Central memory CD8-positive, alpha-beta T cell (primary cell): Measurements from ENCODE around the gene S100A3.
"Not testable (repeated sequence)": the region's sequence is repeated elsewhere in the genome, so short reads cannot be mapped to it uniquely, and the experiment has no call there.

ENCODE experiments used
- ATAC-seq: fragments of 150-1000 bp; cut with Tn5 transposase; replicated peaks from 2 replicates; pipeline ENCODE4 v1.10.0; 2022; ENCODE audit warnings: mild to moderate bottlenecking, moderate FRiP score, moderate number of reproducible peaks; ENCODE audit not compliant: poor library complexity, severe bottlenecking; ENCODE audit errors: extremely low read depth
- DNase-seq, 2 donors: peaks; one replicate each; pipeline ENCODE4 v3.0.0; 2021; ENCODE audit warnings: low spot score in 2 of 2
- H3K27ac Mint-ChIP-seq: one replicate; pipeline ENCODE4 v1.8.0; 2022; ENCODE audit warnings: low read depth, mild to moderate bottlenecking, moderate library complexity, mixed read lengths
- H3K27me3 Mint-ChIP-seq: one replicate; pipeline ENCODE4 v1.8.0; 2022; ENCODE audit warnings: mixed read lengths
- H3K36me3 Mint-ChIP-seq: one replicate; pipeline ENCODE4 v1.8.0; 2022; ENCODE audit warnings: mild to moderate bottlenecking, moderate library complexity, mixed read lengths; ENCODE audit not compliant: insufficient read depth
- H3K4me1 Mint-ChIP-seq: one replicate; pipeline ENCODE4 v1.8.0; 2022; ENCODE audit warnings: mixed read lengths
- H3K4me3 Mint-ChIP-seq: one replicate; pipeline ENCODE4 v1.8.0; 2022; ENCODE audit warnings: mild to moderate bottlenecking, moderate library complexity, mixed read lengths
- H3K9me3 Mint-ChIP-seq: one replicate; pipeline ENCODE4 v1.8.0; 2022; ENCODE audit warnings: mixed read lengths

The S100A3 gene

GRCh38 chr1:153520818-153521476, 28.1 kb downstream of the S100A3 start:
- ATAC-seq (no peak), DNase-seq (no peak)
- Mint-ChIP-seq H3K36me3 (no peaks in the 10 kb centered on the region), H3K27me3 (no peaks in the 10 kb centered on the region), H3K4me1 (peaks cover 12% of the 10 kb centered on the region), H3K9me3 (no peaks in the 10 kb centered on the region), H3K4me3 (no peak overlapping the region), H3K27ac (no peak overlapping the region)

GRCh38 chr1:153520137-153520691, 28.8 kb downstream of the S100A3 start:
- not testable (repeated sequence) for H3K27me3 Mint-ChIP-seq, H3K27ac Mint-ChIP-seq, ATAC-seq, H3K4me3 Mint-ChIP-seq, H3K9me3 Mint-ChIP-seq, H3K36me3 Mint-ChIP-seq, DNase-seq
- peaks cover 12% of the 10 kb centered on the region for H3K4me1 Mint-ChIP-seq

- Mint-ChIP-seq H3K9me3 (no peaks in the 10 kb centered on the region), H3K27ac (no peak overlapping the region), H3K27me3 (no peaks in the 10 kb centered on the region), H3K36me3 (no peaks in the 10 kb centered on the region), H3K4me1 (peaks cover 12% of the 10 kb centered on the region), H3K4me3 (no peak overlapping the region)
- ATAC-seq (no peak), DNase-seq (no peak)
These were observed 29.8 kb downstream of the S100A3 start for GRCh38 chr1:153519242-153519641.

GRCh38 chr1:153515504-153516394, 33.3 kb downstream of the S100A3 start:
- Mint-ChIP-seq H3K4me3 (no peak overlapping the region), H3K27ac (peak overlapping the region; percentile 16), H3K9me3 (no peaks in the 10 kb centered on the region), H3K27me3 (no peaks in the 10 kb centered on the region), H3K4me1 (peaks cover 10% of the 10 kb centered on the region), H3K36me3 (no peaks in the 10 kb centered on the region)
- DNase-seq (no peak), ATAC-seq (no peak)

GRCh38 chr1:153513666-153514065, 35.4 kb downstream of the S100A3 start:
- no peak for DNase-seq
- no peak for ATAC-seq
- no peak overlapping the region for H3K4me3 Mint-ChIP-seq
- H3K4me1 Mint-ChIP-seq, result peaks cover 12% of the 10 kb centered on the region
- H3K27me3 Mint-ChIP-seq, result no peaks in the 10 kb centered on the region
- no peaks in the 10 kb centered on the region for H3K9me3 Mint-ChIP-seq
- no peak overlapping the region for H3K27ac Mint-ChIP-seq
- no peaks in the 10 kb centered on the region for H3K36me3 Mint-ChIP-seq

GRCh38 chr1:153513023-153513422, 36.0 kb downstream of the S100A3 start:
- DNase-seq (no peak), ATAC-seq (no peak)
- Mint-ChIP-seq H3K36me3 (no peaks in the 10 kb centered on the region), H3K9me3 (no peaks in the 10 kb centered on the region), H3K27me3 (no peaks in the 10 kb centered on the region), H3K27ac (no peak overlapping the region), H3K4me3 (no peak overlapping the region), H3K4me1 (peaks cover 12% of the 10 kb centered on the region)

GRCh38 chr1:153510984-153511410, 38.1 kb downstream of the S100A3 start:
- DNase-seq, result peak; percentile 60 to 68
- Mint-ChIP-seq H3K27me3 (no peaks in the 10 kb centered on the region), H3K36me3 (no peaks in the 10 kb centered on the region)

GRCh38 chr1:153509729-153510354, 39.2 kb downstream of the S100A3 start:
- no peak overlapping the region for H3K27ac Mint-ChIP-seq
- H3K9me3 Mint-ChIP-seq, result no peaks in the 10 kb centered on the region
- H3K4me1 Mint-ChIP-seq, result peaks cover 7% of the 10 kb centered on the region
- H3K27me3 Mint-ChIP-seq, result no peaks in the 10 kb centered on the region
- DNase-seq (peak; percentile 24 to 47), ATAC-seq (no peak)
- no peaks in the 10 kb centered on the region for H3K36me3 Mint-ChIP-seq
- H3K4me3 Mint-ChIP-seq, result no peak overlapping the region

More at GRCh38 chr1:153510984-153511410, 38.1 kb downstream of the S100A3 start:
- Mint-ChIP-seq H3K4me3 (no peak overlapping the region), H3K27ac (no peak overlapping the region), H3K4me1 (peaks cover 7% of the 10 kb centered on the region), H3K9me3 (no peaks in the 10 kb centered on the region)
- ATAC-seq, result peak; percentile 79

- no peaks in the 10 kb centered on the region for H3K9me3 Mint-ChIP-seq
- no peak overlapping the region for H3K27ac Mint-ChIP-seq
- no peak overlapping the region for H3K4me3 Mint-ChIP-seq
- no peaks in the 10 kb centered on the region for H3K36me3 Mint-ChIP-seq
- DNase-seq (no peak), ATAC-seq (no peak)
- H3K4me1 Mint-ChIP-seq, result peaks cover 7% of the 10 kb centered on the region
- H3K27me3 Mint-ChIP-seq, result no peaks in the 10 kb centered on the region
These were observed 40.0 kb downstream of the S100A3 start for GRCh38 chr1:153509036-153509435.

GRCh38 chr1:153507926-153508583, 41.0 kb downstream of the S100A3 start:
- Mint-ChIP-seq H3K4me1 (peaks cover 7% of the 10 kb centered on the region), H3K9me3 (no peaks in the 10 kb centered on the region), H3K4me3 (no peak overlapping the region), H3K27ac (no peak overlapping the region), H3K36me3 (no peaks in the 10 kb centered on the region), H3K27me3 (no peaks in the 10 kb centered on the region)
- DNase-seq (no peak), ATAC-seq (no peak)

- no peak overlapping the region for H3K27ac Mint-ChIP-seq
- ATAC-seq, result no peak
- H3K36me3 Mint-ChIP-seq, result no peaks in the 10 kb centered on the region
- peaks cover 7% of the 10 kb centered on the region for H3K4me1 Mint-ChIP-seq
- H3K27me3 Mint-ChIP-seq, result no peaks in the 10 kb centered on the region
- H3K9me3 Mint-ChIP-seq, result no peaks in the 10 kb centered on the region
- no peak for DNase-seq
- H3K4me3 Mint-ChIP-seq, result no peak overlapping the region
These were observed 42.1 kb downstream of the S100A3 start for GRCh38 chr1:153506831-153507413.

GRCh38 chr1:153506386-153506785, 42.7 kb downstream of the S100A3 start:
- Mint-ChIP-seq H3K9me3 (no peaks in the 10 kb centered on the region), H3K36me3 (no peaks in the 10 kb centered on the region), H3K4me1 (peaks cover 7% of the 10 kb centered on the region), H3K27ac (no peak overlapping the region), H3K27me3 (peaks cover under 1% of the 10 kb centered on the region), H3K4me3 (no peak overlapping the region)
- ATAC-seq (no peak), DNase-seq (no peak)
